Natural killer cell (primary cell): ENCODE data around the gene FOXK1. TPM values are rescaled to one million over a fixed set of nuclear protein-coding genes. Genes with fewer than 3 reads are reported as not detected.

Experiments
- ATAC-seq, 3 donors: fragments of 150-1000 bp in 2 of 3; fragments of 200-7000 bp in 1 of 3; cut with Tn5 transposase; 1 replicate in 1 of 3; 2 replicates in 2 of 3; pipeline ENCODE4 v1.10.0; 2021; ENCODE audit warnings: mild to moderate bottlenecking in 2 of 3, moderate library complexity in 2 of 3
- DNase-seq, 2 donors: peaks; one replicate each; pipeline versions ENCODE4 v3.0.0 to v3.0.0-alpha.2; 2013 to 2021; ENCODE audit warnings: mixed read lengths in 1 of 2
- H3K27ac ChIP-seq: one replicate; pipeline ENCODE4 v1.5.1; 2013; ENCODE audit warnings: mild to moderate bottlenecking, low read length
- H3K27me3 ChIP-seq: one replicate; pipeline ENCODE4 v1.6.1; 2013; ENCODE audit warnings: low read length; ENCODE audit not compliant: control insufficient read depth, insufficient read depth
- H3K36me3 ChIP-seq: one replicate; pipeline ENCODE4 v1.6.1; 2013; ENCODE audit warnings: low read length; ENCODE audit not compliant: control insufficient read depth, insufficient read depth
- H3K4me1 ChIP-seq: one replicate; pipeline ENCODE4 v1.6.1; 2013; ENCODE audit warnings: low read length; ENCODE audit not compliant: control insufficient read depth, insufficient read depth
- H3K4me3 ChIP-seq: one replicate; pipeline ENCODE4 v1.5.1; 2013; ENCODE audit warnings: low read length
- H3K9me3 ChIP-seq: one replicate; pipeline ENCODE4 v1.6.1; 2013; ENCODE audit warnings: low read length; ENCODE audit not compliant: control insufficient read depth, insufficient read depth
- H3K27ac Mint-ChIP-seq, 2 donors: one replicate each; pipeline ENCODE4 v1.8.0; 2022; ENCODE audit warnings: mild to moderate bottlenecking in 2 of 2, mixed read lengths in 2 of 2, moderate library complexity in 1 of 2
- H3K27me3 Mint-ChIP-seq, 2 donors: one replicate each; pipeline ENCODE4 v1.8.0; 2022; ENCODE audit warnings: low read depth in 2 of 2, mixed read lengths in 2 of 2
- H3K36me3 Mint-ChIP-seq: one replicate; pipeline ENCODE4 v1.8.0; 2022; ENCODE audit warnings: mixed read lengths
- H3K4me1 Mint-ChIP-seq, 2 donors: one replicate each; pipeline ENCODE4 v1.8.0; 2022; ENCODE audit warnings: mixed read lengths in 2 of 2
- H3K4me3 Mint-ChIP-seq: one replicate; pipeline ENCODE4 v1.8.0; 2022; ENCODE audit warnings: mild to moderate bottlenecking, moderate library complexity, mixed read lengths
- H3K9me3 Mint-ChIP-seq, 2 donors: one replicate each; pipeline ENCODE4 v1.8.0; 2022; ENCODE audit warnings: mixed read lengths in 2 of 2
- CTCF ChIP-seq: fragments of 200-600 bp; IDR thresholded peaks from one replicate; pipeline ENCODE4 v1.8.0; 2022; ENCODE audit warnings: antibody characterized with exemption
- WGBS: methylation state at CpG from one replicate; pipeline ENCODE4 v1.1.7; 2013; ENCODE audit warnings: missing lambda C conversion rate; ENCODE audit not compliant: insufficient coverage; 5-methylcytosine and 5-hydroxymethylcytosine counted together
- intact Hi-C: fragments of 100-400 bp; cut with micrococcal nuclease; formaldehyde crosslinking; loops from one replicate; pipeline ENCODE4 v1.14.2; 2022
- total RNA-seq, 4 donors: library from RNA; stranded (reverse); fragments of 120-200 nt in 1 of 4; gene quantifications; one replicate each; pipeline versions ENCODE4 v1.2.3 to v1.2.4, GENCODE V29; 2013 to 2022

FOXK1 gene
- total RNA-seq, 3 donors from 2014 or later (not counting 1 experiment from before 2014, with no cell fraction given) = 51.6 to 59.7 (median 55.3) TPM

- Histone ChIP-seq H3K4me1 (peaks cover 17% of the 10 kb centered on the region), H3K4me3 (no peak overlapping the region), H3K36me3 (peaks cover 2% of the 10 kb centered on the region), H3K9me3 (no peaks in the 10 kb centered on the region), H3K27me3 (no peaks in the 10 kb centered on the region), H3K27ac (no peak overlapping the region)
- no peaks in the 10 kb centered on the region for H3K27me3 Mint-ChIP-seq
- intact Hi-C loops = no loop called here
- H3K4me1 Mint-ChIP-seq = peaks cover 11% of the 10 kb centered on the region in 2 donors
- H3K4me3 Mint-ChIP-seq = no peak overlapping the region
- H3K9me3 Mint-ChIP-seq = no peaks in the 10 kb centered on the region
- TF ChIP-seq CTCF = no peak
- 88% methylated on average over 9 of the region's 9 CpGs for WGBS
- no peaks in the 10 kb centered on the region for H3K36me3 Mint-ChIP-seq
- ATAC-seq (no peak), DNase-seq (no peak)
- no peak overlapping the region for H3K27ac Mint-ChIP-seq
Measured at GRCh38 chr7:4796453-4796852, 114.4 kb downstream of the FOXK1 start.

- no peak overlapping the region for H3K4me3 ChIP-seq
- Mint-ChIP-seq H3K9me3 (no peaks in the 10 kb centered on the region), H3K4me1 (peaks cover 6 to 11% of the 10 kb centered on the region in 2 donors), H3K27me3 (no peaks in the 10 kb centered on the region), H3K27ac (no peak overlapping the region), H3K36me3 (no peaks in the 10 kb centered on the region), H3K4me3 (no peak overlapping the region)
- H3K4me1 ChIP-seq = peaks cover 5% of the 10 kb centered on the region
- peak; percentile 85 for TF ChIP-seq CTCF
- intact Hi-C loops = loop anchor here (2.0 kb wide), 1 partner anchor 287 kb away; no protein-coding TSS in a partner anchor
- H3K9me3 ChIP-seq = no peaks in the 10 kb centered on the region
- H3K27me3 ChIP-seq = no peaks in the 10 kb centered on the region
- peak; percentile 63 to 81 for DNase-seq
- H3K27ac ChIP-seq = no peak overlapping the region
- WGBS = 34% methylated on average over 33 of the region's 37 CpGs
- H3K36me3 ChIP-seq = no peaks in the 10 kb centered on the region
- peak; percentile 84 to 98 (median 93) for ATAC-seq
Measured at GRCh38 chr7:4797858-4798705, 116.0 kb downstream of the FOXK1 start.

- H3K27ac Mint-ChIP-seq = no peak overlapping the region
- 89% methylated on average over 15 of the region's 15 CpGs for WGBS
- peaks cover 6 to 10% of the 10 kb centered on the region in 2 donors for H3K4me1 Mint-ChIP-seq
- no peak for DNase-seq
- no peak for ATAC-seq
- H3K36me3 Mint-ChIP-seq = no peaks in the 10 kb centered on the region
- no peaks in the 10 kb centered on the region for H3K9me3 Mint-ChIP-seq
- H3K4me1 ChIP-seq = peaks cover 3% of the 10 kb centered on the region
- no peak for TF ChIP-seq CTCF
- H3K4me3 ChIP-seq = no peak overlapping the region
- H3K9me3 ChIP-seq = no peaks in the 10 kb centered on the region
- no peak overlapping the region for H3K27ac ChIP-seq
- no peaks in the 10 kb centered on the region for H3K27me3 Mint-ChIP-seq
- intact Hi-C loops = loop anchor here (2.0 kb wide), 1 partner anchor 286 kb away; no protein-coding TSS in a partner anchor
- H3K27me3 ChIP-seq = no peaks in the 10 kb centered on the region
- no peak overlapping the region for H3K4me3 Mint-ChIP-seq
- no peaks in the 10 kb centered on the region for H3K36me3 ChIP-seq
Measured at GRCh38 chr7:4798706-4799235, 116.7 kb downstream of the FOXK1 start.
